Esophagus muscularis mucosa (tissue), 4 donors: Measurements from ENCODE around the gene CDH4. TPM values are rescaled to one million over a fixed set of nuclear protein-coding genes. Genes with fewer than 3 reads are reported as not detected.

ENCODE experiments used
- DNase-seq: peaks from one replicate; pipeline ENCODE4 v3.0.0-alpha.2; 2017; ENCODE audit errors: extremely low spot score
- H3K27ac ChIP-seq, 4 donors: fragments of 200-600 bp; sonication (generic); replicated peaks in 1 of 4; 1 replicate in 3 of 4; 2 replicates in 1 of 4; pipeline ENCODE4 v1.5.1; 2016 to 2019; ENCODE audit warnings: mild to moderate bottlenecking in 1 of 4
- H3K27me3 ChIP-seq, 4 donors: fragments of 200-600 bp; sonication (generic); one replicate each; pipeline versions ENCODE4 v1.5.1 to v1.6.0; 2016 to 2019
- H3K36me3 ChIP-seq, 4 donors: fragments of 200-600 bp; sonication (generic); one replicate each; pipeline ENCODE4 v1.5.1; 2016 to 2019
- H3K4me1 ChIP-seq, 4 donors: fragments of 200-600 bp; sonication (generic); one replicate each; pipeline ENCODE4 v1.5.1; 2016 to 2019
- H3K4me3 ChIP-seq, 4 donors: fragments of 200-600 bp; sonication (generic); 1 replicate in 2 of 4; 2 replicates in 2 of 4; pipeline ENCODE4 v1.5.1; 2016 to 2019; ENCODE audit warnings: mild to moderate bottlenecking in 4 of 4, moderate library complexity in 1 of 4
- H3K9me3 ChIP-seq, 4 donors: fragments of 200-600 bp; sonication (generic); 1 replicate in 3 of 4; 2 replicates in 1 of 4; pipeline ENCODE4 v1.5.1; 2016 to 2019
- CTCF ChIP-seq, 3 experiments: fragments of 200-600 bp in 2 of 3; fragments of 450-650 bp in 1 of 3; sonication (generic) in 2 of 3; IDR thresholded peaks; one replicate each; pipeline ENCODE4 v1.5.1; 2017 to 2019; ENCODE audit warnings: antibody characterized with exemption in 3 of 3, mild to moderate bottlenecking in 2 of 3, moderate library complexity in 1 of 3
- EP300 ChIP-seq: sonication (generic); formaldehyde crosslinking; IDR thresholded peaks from one replicate; pipeline ENCODE4 v1.6.1; 2017; ENCODE audit warnings: antibody characterized with exemption
- POLR2A ChIP-seq: fragments of 450-650 bp; IDR thresholded peaks from one replicate; pipeline ENCODE4 v1.6.1; 2017; ENCODE audit warnings: antibody characterized with exemption, moderate library complexity, mild to moderate bottlenecking, low read depth
- POLR2AphosphoS5 ChIP-seq, 2 donors: sonication (generic); formaldehyde crosslinking; IDR thresholded peaks; one replicate each; pipeline ENCODE4 v1.6.1; 2017; ENCODE audit warnings: antibody characterized with exemption in 2 of 2
- WGBS: methylation state at CpG from one replicate; pipeline ENCODE4 v1.1.5; 2018; 5-methylcytosine and 5-hydroxymethylcytosine counted together
- intact Hi-C: fragments of 100-400 bp; cut with DNase I; formaldehyde crosslinking; loops from one replicate; pipeline ENCODE4 v1.15.1; 2023
- total RNA-seq, 4 donors: library from RNA; depleted of rRNA; stranded (reverse); fragments of >200 nt; gene quantifications; one replicate each; pipeline versions ENCODE4 v1.1.0 to v1.2.1, GENCODE V29; 2016

The CDH4 gene
- total RNA-seq, 4 donors from 2014 or later, result 0.42 to 1.3 (median 0.48) TPM

GRCh38 chr20:61844621-61845020 lies 592.6 kb downstream of the CDH4 start:
- Histone ChIP-seq H3K9me3 (no peaks in the 10 kb centered on the region), H3K4me3 (no peak overlapping the region), H3K27ac (no peak overlapping the region), H3K27me3 (peaks cover 0 to 46% (median 0%) of the 10 kb centered on the region in 4 donors), H3K4me1 (no peaks in the 10 kb centered on the region), H3K36me3 (no peaks in the 10 kb centered on the region)
- DNase-seq, result no peak
- no peak for TF ChIP-seq EP300
- no peak for TF ChIP-seq POLR2A
- TF ChIP-seq CTCF (IDR thresholded peaks at IDR 0.05), result no peak
- TF ChIP-seq POLR2AphosphoS5 (IDR thresholded peaks at IDR 0.05), result no peak
- intact Hi-C loops, result no loop called here
- WGBS, result 97% methylated on average over 14 of the region's 17 CpGs

- 64% methylated on average over 18 of the region's 19 CpGs for WGBS
- peaks cover 0 to 50% (median 0%) of the 10 kb centered on the region in 4 donors for H3K27me3 ChIP-seq
- H3K4me3 ChIP-seq, result no peak overlapping the region
- DNase-seq, result no peak
- TF ChIP-seq POLR2A, result no peak
- no peak for TF ChIP-seq POLR2AphosphoS5 (IDR thresholded peaks at IDR 0.05)
- no peak overlapping the region for H3K27ac ChIP-seq
- no peaks in the 10 kb centered on the region for H3K36me3 ChIP-seq
- H3K4me1 ChIP-seq, result no peaks in the 10 kb centered on the region
- intact Hi-C loops, result no loop called here
- H3K9me3 ChIP-seq, result no peaks in the 10 kb centered on the region
These were observed 593.2 kb downstream of the CDH4 start for GRCh38 chr20:61845233-61845671.

GRCh38 chr20:61846074-61846473 lies 594.0 kb downstream of the CDH4 start:
- WGBS, result 93% methylated on average over 10 of the region's 15 CpGs

GRCh38 chr20:61846741-61847419 lies 594.8 kb downstream of the CDH4 start:
- Histone ChIP-seq H3K9me3 (no peaks in the 10 kb centered on the region), H3K4me3 (no peak overlapping the region), H3K36me3 (no peaks in the 10 kb centered on the region), H3K27me3 (peaks cover 0 to 61% (median 0%) of the 10 kb centered on the region in 4 donors), H3K27ac (no peak overlapping the region), H3K4me1 (no peaks in the 10 kb centered on the region)
- DNase-seq, result no peak
- 83% methylated on average over 8 of the region's 11 CpGs for WGBS
- TF ChIP-seq EP300 (no peak), CTCF (IDR thresholded peaks at IDR 0.05) (no peak), POLR2AphosphoS5 (IDR thresholded peaks at IDR 0.05) (no peak), POLR2A (no peak)
- intact Hi-C loops, result no loop called here

More at GRCh38 chr20:61846074-61846473, 594.0 kb downstream of the CDH4 start:
- Histone ChIP-seq H3K9me3 (no peaks in the 10 kb centered on the region), H3K4me3 (no peak overlapping the region), H3K4me1 (no peaks in the 10 kb centered on the region), H3K27ac (no peak overlapping the region), H3K36me3 (no peaks in the 10 kb centered on the region), H3K27me3 (peaks cover 0 to 57% (median 0%) of the 10 kb centered on the region in 4 donors)
- intact Hi-C loops, result no loop called here
- TF ChIP-seq EP300, result no peak
- no peak for TF ChIP-seq POLR2AphosphoS5 (IDR thresholded peaks at IDR 0.05)
- no peak for TF ChIP-seq CTCF (IDR thresholded peaks at IDR 0.05)
- TF ChIP-seq POLR2A, result no peak
- DNase-seq, result no peak

- no peaks in the 10 kb centered on the region for H3K4me1 ChIP-seq
- intact Hi-C loops, result no loop called here
- H3K27me3 ChIP-seq, result peaks cover 0 to 66% (median 0%) of the 10 kb centered on the region in 4 donors
- H3K27ac ChIP-seq, result no peak overlapping the region
- WGBS, result 95% methylated on average over 10 of the region's 10 CpGs
- no peaks in the 10 kb centered on the region for H3K36me3 ChIP-seq
- no peaks in the 10 kb centered on the region for H3K9me3 ChIP-seq
- no peak for DNase-seq
- H3K4me3 ChIP-seq, result no peak overlapping the region
- no peak for TF ChIP-seq POLR2A
- no peak for TF ChIP-seq CTCF (IDR thresholded peaks at IDR 0.05)
- TF ChIP-seq EP300, result no peak
- TF ChIP-seq POLR2AphosphoS5 (IDR thresholded peaks at IDR 0.05), result no peak
These were observed 595.3 kb downstream of the CDH4 start for GRCh38 chr20:61847420-61847748.
